SK-N-SH treated with all-trans-retinoic acid at 6 μM for 48 hours (cell line): ENCODE data around the gene FAM234B.

ENCODE experiments used
- ARNTL ChIP-seq: fragments of 450-650 bp; formaldehyde crosslinking; IDR thresholded peaks from 2 replicates; pipeline ENCODE4 v1.5.0; 2020; ENCODE audit warnings: low read depth, mild to moderate bottlenecking, moderate library complexity, borderline replicate concordance
- RARB ChIP-seq: fragments of 250-450 bp; sonication (Bioruptor Pico); IDR thresholded peaks from 2 replicates; pipeline ENCODE4 v1.8.0; 2021; ENCODE audit warnings: mild to moderate bottlenecking, moderate library complexity
- TF ChIP-seq, protein P1 (sequence below): fragments of 250-450 bp; sonication (Bioruptor Pico); IDR thresholded peaks from 2 replicates; pipeline ENCODE4 v1.5.1; 2020; ENCODE audit warnings: low read depth, mild to moderate bottlenecking, moderate library complexity
- TF ChIP-seq, protein P2 (sequence below): fragments of 250-450 bp; sonication (Bioruptor Pico); IDR thresholded peaks from 2 replicates; pipeline ENCODE4 v1.8.0; 2020; ENCODE audit warnings: mild to moderate bottlenecking, moderate library complexity, borderline replicate concordance
- TF ChIP-seq, protein P3 (sequence below): fragments of 250-450 bp; sonication (Bioruptor Pico); IDR thresholded peaks from 2 replicates; pipeline ENCODE4 v1.8.0; 2021; ENCODE audit warnings: low read depth, mild to moderate bottlenecking, moderate library complexity, borderline replicate concordance

DNA sequence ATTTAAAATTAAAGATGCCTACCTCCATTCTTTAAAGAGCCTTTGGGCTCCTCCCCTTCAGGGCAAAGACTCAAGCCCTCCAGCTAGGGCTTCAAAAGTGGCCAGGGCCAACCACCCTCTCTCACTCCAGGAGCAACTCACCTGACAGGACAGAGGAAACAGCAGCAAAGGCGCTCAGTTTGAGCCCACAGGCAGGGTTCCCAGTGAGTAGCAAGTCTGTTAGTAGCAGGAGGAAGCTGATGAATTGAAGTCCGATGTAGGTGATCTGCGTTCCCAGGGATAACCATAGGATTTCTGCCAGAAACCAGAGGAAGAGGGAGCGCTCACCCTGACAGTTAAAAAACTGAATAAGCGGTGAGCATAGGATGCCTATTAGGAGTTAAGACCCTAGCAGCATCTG is 43.6 kb downstream of the FAM234B start:
- TF ChIP-seq, protein P1, sequence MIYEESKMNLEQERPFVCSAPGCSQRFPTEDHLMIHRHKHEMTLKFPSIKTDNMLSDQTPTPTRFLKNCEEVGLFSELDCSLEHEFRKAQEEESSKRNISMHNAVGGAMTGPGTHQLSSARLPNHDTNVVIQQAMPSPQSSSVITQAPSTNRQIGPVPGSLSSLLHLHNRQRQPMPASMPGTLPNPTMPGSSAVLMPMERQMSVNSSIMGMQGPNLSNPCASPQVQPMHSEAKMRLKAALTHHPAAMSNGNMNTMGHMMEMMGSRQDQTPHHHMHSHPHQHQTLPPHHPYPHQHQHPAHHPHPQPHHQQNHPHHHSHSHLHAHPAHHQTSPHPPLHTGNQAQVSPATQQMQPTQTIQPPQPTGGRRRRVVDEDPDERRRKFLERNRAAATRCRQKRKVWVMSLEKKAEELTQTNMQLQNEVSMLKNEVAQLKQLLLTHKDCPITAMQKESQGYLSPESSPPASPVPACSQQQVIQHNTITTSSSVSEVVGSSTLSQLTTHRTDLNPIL (CRISPR knock-in tag), result no peak
- no peak for TF ChIP-seq RARB (CRISPR knock-in tag)
- no peak for TF ChIP-seq ARNTL (CRISPR knock-in tag)
- TF ChIP-seq, protein P2, sequence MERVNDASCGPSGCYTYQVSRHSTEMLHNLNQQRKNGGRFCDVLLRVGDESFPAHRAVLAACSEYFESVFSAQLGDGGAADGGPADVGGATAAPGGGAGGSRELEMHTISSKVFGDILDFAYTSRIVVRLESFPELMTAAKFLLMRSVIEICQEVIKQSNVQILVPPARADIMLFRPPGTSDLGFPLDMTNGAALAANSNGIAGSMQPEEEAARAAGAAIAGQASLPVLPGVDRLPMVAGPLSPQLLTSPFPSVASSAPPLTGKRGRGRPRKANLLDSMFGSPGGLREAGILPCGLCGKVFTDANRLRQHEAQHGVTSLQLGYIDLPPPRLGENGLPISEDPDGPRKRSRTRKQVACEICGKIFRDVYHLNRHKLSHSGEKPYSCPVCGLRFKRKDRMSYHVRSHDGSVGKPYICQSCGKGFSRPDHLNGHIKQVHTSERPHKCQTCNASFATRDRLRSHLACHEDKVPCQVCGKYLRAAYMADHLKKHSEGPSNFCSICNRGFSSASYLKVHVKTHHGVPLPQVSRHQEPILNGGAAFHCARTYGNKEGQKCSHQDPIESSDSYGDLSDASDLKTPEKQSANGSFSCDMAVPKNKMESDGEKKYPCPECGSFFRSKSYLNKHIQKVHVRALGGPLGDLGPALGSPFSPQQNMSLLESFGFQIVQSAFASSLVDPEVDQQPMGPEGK (CRISPR knock-in tag), result no peak
- TF ChIP-seq, protein P3, sequence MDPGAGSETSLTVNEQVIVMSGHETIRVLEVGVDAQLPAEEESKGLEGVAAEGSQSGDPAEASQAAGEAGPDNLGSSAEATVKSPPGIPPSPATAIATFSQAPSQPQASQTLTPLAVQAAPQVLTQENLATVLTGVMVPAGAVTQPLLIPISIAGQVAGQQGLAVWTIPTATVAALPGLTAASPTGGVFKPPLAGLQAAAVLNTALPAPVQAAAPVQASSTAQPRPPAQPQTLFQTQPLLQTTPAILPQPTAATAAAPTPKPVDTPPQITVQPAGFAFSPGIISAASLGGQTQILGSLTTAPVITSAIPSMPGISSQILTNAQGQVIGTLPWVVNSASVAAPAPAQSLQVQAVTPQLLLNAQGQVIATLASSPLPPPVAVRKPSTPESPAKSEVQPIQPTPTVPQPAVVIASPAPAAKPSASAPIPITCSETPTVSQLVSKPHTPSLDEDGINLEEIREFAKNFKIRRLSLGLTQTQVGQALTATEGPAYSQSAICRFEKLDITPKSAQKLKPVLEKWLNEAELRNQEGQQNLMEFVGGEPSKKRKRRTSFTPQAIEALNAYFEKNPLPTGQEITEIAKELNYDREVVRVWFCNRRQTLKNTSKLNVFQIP, result no peak
